GM18858 (cell line): ENCODE measurements around the gene MEGF8.

ENCODE experiments used
- ATAC-seq: cut with Tn5 transposase; IDR thresholded peaks from one replicate; pipeline ENCODE4 v1.9.1; 2021; ENCODE audit not compliant: unreplicated experiment

The MEGF8 gene

DNA sequence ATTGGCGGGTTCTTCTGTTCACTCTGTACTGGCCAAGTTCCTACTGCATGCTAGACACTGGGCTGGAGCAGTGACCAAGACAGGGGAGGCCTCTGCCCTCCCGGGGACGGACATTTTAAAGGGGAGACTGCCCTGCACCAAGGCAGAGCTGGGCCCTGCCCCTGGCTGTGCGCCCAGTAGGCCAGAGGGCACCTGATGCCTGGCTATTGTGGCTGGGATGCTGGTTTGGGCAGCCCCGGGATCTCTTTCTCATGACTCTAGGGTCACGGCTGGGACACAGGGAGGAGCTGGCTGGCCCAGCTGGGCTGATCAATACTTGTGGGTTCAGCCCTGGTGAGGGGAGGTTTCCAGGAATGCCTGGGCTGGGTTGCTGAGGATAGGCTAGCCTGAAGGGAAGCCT lies 84.0 kb downstream of the MEGF8 start:
- ATAC-seq: no peak

DNA sequence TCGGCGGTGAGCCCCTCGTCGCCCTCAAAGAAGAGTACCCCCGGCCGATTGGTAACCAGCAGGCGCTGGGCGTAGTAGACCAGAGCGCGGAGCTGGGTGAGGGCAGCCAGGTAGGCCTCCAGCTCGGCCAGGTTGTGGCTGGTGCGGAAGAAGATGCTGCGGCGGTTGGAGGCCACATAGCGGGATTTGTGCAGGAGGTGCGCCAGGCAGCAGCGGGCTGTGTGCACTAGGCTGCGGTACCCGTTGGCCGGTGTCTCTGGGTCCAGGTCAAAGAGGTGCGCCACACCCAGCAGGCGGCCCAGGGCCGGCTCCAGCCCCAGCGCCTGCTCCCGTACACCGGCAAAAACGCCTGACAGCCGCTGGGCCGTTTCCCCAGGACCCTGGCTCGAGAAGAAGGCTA lies 84.9 kb downstream of the MEGF8 start:
- ATAC-seq: no peak

DNA sequence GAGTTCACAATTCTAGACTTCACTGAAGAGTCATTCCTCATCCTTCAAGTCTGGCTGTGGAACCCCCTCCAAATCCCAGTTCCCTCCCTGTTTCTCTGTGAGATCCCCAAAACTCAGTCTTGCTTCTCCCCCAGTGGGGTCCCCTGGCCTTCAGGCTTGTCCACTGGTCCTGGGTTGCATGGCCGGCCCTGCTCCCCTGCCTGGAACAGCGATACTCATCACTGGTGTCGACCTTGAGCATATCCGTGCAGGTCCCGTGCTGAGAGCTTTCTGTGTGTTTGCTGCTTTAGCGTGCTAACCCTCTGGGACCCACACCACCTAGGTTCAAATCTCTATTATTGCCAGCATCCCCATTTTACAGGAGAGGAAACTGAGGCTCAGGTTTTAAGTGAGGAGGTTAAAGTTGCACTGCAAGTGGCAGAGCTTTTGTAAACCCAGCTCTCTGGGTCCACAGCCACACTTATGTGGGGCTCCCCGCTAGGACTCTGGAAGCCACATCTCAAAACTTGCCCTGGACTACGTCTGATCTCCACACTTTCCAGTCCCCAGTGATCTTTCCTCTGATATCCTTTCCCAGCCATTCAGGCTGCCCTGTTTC lies 86.2 kb downstream of the MEGF8 start:
- ATAC-seq: no peak

DNA sequence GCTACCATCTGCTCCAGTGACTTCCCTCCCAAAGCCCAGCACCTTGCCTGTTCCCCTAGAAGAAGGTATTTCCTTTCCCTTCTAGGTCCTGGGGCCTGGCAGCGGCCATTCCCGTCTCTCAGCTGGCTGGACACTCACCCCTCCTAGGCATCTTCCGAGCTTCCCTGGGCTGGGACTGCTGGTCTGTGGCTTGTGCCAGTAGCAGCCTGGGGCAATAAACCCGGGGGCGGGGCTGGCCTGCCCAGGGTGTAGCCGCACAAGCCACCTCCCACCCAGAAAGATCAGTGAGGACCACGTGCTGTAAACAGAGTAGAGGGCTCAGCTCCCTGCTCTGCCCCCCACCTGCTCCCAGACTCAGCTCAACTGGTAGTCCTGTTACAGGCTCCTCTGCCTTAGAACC lies 86.8 kb downstream of the MEGF8 start:
- no peak for ATAC-seq

DNA sequence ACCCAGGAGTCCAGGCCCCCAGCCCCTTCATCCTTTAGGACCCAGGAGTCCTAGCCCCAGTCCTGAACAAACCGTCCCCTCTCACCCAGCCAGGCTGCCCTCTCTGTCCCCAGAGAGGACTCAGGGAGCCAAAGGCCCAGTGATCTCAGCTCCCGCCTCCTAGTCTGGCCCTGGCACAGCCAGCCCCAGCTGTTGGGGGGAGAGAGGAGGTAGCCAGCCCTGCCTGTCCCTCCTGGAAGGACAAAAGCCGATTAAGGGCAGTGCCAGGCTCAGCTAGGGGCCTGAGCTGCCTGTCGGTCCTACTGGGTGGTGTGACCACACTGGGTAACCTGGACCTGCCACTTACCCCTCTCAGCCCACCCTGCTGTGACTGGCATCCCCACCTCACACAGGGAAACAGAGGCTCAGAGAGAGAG lies 87.2 kb downstream of the MEGF8 start:
- no peak for ATAC-seq

DNA sequence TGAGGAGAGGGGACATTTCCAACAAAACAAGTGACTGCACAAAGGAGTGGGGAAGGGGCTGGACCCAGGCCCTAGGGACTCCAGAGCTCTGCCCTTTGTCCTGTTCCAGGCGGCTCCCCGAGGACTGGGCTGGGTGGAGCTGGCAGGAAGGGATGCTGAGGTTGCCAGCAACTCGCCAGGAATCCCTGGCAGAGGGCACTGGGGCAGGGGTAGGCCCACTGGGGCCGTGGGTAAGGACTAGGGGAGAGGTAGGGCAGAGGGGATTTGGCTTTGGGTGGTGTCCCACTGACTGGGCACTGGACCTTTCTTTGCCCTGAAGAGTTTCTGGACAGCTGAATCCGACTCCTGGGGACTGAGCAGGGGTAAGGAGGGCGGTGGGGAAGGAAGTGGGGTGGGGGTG lies 93.9 kb downstream of the MEGF8 start:
- no peak for ATAC-seq

DNA sequence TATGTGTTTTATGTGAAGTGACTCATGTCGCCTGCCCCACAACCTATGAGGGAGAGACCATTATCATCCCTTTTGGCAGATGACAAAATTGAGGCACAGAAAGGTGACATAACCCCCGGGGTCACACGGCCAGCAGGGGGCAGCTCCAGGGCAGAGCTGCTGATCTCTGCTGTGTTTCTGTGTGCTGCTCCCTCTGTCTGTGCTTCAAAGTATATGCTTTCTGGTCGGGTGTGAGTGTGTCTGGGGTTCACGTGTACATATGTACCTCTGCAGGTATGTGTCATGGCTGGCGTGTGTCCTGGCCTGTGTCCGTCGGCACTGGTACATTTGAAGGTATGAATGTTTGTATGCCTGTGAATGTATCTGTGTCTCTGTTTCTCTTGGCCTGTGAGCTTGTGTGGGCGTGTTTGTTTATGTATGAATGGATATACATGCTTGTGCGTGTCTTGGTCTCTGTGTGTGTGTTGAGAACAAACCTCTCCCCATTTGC lies 94.7 kb downstream of the MEGF8 start:
- ATAC-seq: no peak

DNA sequence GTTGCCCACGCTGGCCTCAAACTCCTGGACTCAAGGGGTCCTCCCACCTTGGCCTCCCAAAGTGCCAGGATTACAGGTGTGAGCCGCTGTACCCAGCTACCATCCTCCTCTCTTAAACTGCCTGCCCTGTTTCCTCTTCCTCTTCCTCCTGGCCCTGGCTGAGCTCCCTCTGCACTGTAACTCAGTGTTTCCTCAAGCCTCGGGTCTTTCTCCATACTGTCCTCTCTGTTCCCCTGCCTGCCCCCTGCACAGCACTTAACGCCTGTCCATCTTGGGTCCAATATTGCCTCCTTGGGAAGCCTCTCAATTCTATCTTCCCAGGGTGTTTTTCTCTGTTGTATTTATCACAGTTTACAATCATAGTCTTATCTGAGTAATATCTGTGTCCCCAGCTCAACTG lies 95.7 kb downstream of the MEGF8 start:
- ATAC-seq: no peak

DNA sequence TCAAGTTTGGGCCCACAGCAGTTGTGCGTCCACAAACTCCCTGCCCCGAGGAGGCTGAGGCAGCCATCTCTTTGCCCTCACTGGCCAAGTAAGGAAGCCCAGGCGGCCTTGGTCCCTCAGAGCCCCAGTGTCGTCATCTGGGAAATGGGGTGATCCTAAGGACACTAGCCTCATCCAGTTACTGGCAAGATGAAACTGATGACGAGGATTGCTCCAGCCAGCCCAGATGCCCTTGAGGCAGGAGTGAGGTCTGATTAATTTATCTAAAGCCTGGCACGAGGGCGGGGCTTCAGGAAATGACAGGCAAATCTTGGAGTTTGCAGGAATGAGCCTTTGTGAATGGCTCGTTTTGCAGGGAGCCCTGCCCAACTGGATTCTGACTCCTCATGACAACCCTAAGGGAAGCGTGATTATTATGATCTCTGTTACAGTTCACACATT lies 96.2 kb downstream of the MEGF8 start:
- ATAC-seq: no peak

DNA sequence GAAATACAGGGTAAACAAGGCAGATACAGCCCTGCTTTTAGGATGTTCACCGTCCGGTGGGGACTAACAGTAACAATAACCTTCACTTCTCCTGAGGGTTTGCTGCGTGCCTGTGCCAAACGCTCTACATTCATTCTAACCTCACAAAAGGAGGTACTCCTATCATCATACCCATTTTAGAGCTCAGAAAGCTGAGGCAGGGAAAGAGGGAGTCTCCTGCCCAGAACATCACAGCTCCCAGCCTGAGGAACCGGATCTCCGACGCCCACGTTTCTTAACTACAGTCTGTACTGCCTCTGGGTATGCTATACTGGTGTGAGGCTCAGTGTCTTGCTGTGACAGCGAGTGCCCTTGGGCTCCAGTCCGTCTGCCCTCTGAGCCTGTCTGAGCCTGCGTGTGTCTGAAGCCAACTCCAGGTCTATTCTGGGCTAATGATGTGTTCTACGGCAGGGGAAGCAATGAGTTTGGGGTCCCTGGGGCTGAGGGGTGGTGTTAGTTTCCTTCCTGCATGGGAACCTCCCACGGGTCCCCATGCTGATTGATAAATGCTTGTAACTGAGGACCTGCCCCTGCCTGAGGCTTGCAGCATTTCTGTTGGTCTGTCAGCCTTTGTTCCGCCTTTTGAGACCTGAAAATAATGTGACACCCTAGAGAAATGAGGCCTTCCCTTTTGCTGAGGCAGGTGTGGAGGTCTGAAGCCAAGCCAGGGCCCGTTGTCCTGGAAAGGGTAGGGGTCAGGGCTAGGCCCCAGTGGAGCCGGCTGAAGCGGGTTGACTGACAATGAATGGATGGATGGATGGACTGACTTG lies 96.9 kb downstream of the MEGF8 start:
- ATAC-seq: no peak

DNA sequence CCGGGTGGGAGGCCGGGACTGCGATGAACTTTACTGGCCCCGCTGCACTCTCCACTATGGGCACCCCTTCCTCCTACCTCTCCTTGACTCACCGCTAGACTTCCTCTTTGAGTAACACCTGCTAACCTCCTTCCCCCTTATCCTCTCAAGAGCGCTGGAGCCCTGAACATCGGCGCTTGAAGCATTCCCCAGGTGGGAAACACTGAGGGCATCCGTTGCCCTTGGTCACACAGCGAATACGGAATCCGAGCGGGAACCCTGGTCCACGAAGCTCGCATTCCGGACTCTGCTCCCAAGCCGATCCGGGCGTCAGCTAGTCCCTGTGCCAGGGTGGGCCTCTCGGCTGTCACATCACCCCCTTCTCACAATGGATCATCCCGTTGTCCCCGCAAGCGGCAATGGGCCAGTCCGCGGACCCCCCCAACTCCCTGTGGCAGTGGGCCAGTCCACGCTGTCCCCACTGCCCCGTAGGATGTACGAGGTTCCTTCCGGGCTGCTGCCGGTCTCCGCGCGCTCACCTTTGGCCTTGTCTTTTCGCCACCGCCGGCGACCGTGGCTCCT lies 97.5 kb downstream of the MEGF8 start:
- peak; percentile 10 for ATAC-seq

DNA sequence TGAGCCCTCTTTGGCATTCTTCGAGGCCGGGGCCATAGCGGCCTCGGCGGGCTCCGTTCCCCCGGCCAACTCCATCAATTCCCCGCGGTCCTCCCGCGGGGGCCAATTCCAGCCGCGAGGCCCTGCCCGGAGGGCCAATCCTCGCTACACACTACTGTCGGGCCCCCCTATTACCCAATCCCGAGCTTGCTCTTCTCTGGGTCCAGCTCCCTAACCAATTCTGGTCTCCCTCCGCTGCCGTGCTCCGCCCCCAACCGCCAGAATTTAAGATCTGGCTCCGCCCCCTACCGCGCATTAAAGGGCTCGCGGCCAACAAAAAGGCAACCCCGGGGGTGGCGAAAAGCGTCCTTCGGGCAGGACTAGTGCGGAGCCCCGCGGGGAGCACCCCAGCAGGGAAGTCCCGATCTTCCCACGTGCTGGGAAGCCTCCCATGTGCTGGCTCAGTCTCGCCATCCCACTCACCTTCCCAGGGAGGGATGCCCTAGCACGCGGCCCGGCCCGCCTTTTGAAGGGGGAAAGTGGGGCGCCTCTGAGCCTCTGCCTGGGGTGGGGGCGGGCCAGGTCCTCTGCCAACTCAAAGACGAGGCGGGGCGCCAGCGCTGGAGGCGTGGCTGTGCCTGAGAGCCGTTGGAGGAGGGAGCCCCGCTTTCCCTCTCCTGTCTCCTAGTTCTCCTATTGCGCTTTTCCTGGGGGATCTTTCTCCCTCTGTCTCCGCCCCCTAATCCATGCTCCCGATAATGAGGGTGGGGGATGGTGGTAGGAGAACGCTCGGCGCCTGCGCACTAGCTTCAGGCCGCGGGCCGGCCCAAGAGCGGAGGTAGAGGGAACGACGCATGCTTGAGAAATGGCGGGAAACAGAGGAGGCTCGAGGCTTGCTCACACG lies 98.3 kb downstream of the MEGF8 start:
- peak; percentile 70 for ATAC-seq

DNA sequence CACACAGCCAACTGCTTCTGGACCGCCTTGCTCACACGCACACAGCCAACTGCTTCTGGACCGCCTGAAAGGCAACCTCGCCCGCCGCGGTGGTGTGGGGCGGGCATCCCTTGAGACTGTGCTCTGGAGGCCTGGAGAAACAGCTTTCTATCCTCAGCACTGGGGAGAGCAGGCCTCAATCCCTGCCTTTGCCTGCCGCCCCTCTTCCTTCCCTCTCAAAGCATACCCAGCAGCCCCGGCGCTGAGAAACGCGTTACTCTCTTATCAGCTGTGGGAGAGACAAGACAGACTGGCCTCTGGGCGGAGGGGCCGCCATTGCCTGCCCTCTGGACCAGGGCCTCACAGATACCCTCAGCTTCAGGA lies 98.9 kb downstream of the MEGF8 start:
- no peak for ATAC-seq

DNA sequence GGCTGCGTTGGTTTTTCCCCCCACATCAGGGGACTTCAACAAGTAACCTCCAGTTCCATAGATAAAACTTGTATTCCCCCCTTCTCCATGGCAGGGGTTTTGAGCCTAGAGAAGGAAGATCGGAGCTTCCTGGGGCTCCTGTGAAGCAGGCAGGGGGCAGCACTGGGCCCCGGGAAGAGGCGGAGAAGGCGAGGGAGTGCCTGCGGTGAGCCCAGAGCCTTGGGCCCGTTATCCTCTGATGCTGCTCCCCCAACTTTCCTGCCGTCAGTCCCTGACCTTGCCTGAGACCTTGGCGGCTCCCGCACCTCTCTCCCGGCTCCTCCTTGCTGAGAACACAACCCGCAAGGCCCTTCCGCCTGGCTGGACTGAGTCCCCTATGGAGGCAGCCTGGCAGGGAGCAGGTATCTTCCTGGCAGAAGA lies 99.3 kb downstream of the MEGF8 start:
- ATAC-seq: no peak

DNA sequence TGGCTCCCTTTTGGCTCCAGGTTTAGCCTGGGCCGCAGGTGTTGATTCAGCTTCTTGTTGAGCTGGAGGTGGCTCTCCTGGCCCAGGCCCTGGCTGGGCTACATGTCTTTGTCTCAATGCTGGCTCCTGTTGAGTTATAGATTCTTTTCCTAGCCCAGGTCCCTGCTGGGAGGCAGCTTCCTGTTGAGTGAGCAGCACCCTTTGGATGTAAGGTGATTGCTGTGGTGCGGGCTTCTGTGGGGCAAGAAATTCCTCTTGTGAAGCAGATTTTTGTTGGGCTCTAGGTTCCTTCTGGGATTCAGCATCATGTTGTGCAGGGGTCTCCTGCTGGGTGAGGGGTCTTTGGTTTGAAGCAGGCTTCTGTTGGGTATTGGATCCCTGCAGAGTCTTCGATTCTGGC lies 101.2 kb downstream of the MEGF8 start:
- no peak for ATAC-seq

DNA sequence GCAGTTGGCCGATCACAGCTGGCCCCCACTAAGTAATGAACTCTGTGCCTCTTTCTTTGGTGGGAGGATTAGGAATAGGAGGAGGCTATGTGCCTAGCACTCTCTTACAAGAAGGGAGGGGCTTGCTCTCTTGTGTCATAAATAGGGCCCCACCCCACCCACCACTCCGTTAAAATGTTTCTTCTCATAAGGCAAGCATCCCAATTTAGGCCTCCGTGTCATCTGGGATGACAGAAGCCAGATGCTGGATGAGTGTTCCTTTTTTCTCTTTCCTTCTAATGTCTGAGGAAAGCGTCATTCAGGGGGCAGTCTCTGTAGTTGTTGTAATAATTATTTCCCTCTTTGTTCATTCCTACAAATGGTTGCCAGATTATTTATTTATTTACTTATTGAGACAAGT lies 101.9 kb downstream of the MEGF8 start, which contains the start of gene LIPE:
Gene LIPE, minus strand, starts transcription at position 76 of the 400 bp plus-strand sequence. CDS start 239 bp downstream, outside the sequence.
- ATAC-seq: no peak
